Measurements from ENCODE around the gene LRTM2.

GRCh38 chr12:1833596-1834028 is 13.2 kb downstream of the LRTM2 start:
- TF ChIP-seq, protein P1, sequence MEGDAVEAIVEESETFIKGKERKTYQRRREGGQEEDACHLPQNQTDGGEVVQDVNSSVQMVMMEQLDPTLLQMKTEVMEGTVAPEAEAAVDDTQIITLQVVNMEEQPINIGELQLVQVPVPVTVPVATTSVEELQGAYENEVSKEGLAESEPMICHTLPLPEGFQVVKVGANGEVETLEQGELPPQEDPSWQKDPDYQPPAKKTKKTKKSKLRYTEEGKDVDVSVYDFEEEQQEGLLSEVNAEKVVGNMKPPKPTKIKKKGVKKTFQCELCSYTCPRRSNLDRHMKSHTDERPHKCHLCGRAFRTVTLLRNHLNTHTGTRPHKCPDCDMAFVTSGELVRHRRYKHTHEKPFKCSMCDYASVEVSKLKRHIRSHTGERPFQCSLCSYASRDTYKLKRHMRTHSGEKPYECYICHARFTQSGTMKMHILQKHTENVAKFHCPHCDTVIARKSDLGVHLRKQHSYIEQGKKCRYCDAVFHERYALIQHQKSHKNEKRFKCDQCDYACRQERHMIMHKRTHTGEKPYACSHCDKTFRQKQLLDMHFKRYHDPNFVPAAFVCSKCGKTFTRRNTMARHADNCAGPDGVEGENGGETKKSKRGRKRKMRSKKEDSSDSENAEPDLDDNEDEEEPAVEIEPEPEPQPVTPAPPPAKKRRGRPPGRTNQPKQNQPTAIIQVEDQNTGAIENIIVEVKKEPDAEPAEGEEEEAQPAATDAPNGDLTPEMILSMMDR (conservative IDR thresholded peaks at IDR 0.05 in 1 of 2, IDR thresholded peaks at IDR 0.05 in 1 of 2; ENCODE audit: low read depth in 1 of 2, low read length in 2 of 2), result no peak
- TF ChIP-seq EZH2 (IDR thresholded peaks at IDR 0.05; ENCODE audit: low read length, missing control alignments), result no peak

Measured in fibroblast of lung (primary cell).